Measurements from ENCODE around the gene NACC1. TPM values are rescaled to one million over a fixed set of nuclear protein-coding genes. Genes with fewer than 3 reads are reported as not detected.

NACC1 gene
- total and polyA plus RNA-seq, 2 of the 13 experiments (the other 11 are each of a cell fraction or from before 2014, with no cell fraction given) = 31.8 to 42.3 TPM

GRCh38 chr19:13150187-13150930, 32.3 kb downstream of the NACC1 start, which contains the start of the genes IER2 and STX10 (continued):
- TF ChIP-seq ZNF841 (CRISPR knock-in tag; IDR thresholded peaks at IDR 0.05; ENCODE audit: borderline replicate concordance) (no peak), ZNF333 (CRISPR knock-in tag; IDR thresholded peaks at IDR 0.05; ENCODE audit: borderline replicate concordance) (peak; percentile 54; the same call in 1 of the 2 replicates), ZBED4 (CRISPR knock-in tag; IDR thresholded peaks at IDR 0.05; ENCODE audit: borderline replicate concordance) (peak; percentile 100), MLX (CRISPR knock-in tag; IDR thresholded peaks at IDR 0.05) (peak; percentile 44; the same call in 1 of the 2 replicates), NFATC3 (CRISPR knock-in tag; IDR thresholded peaks at IDR 0.05) (no peak), THAP8 (CRISPR knock-in tag; IDR thresholded peaks at IDR 0.05; ENCODE audit: borderline replicate concordance) (0 out of 2 replicates have a peak, but pooled peaks have one; percentile 32), ZNF430 (CRISPR knock-in tag; IDR thresholded peaks at IDR 0.05) (peak; percentile 87), FOSL2 (CRISPR knock-in tag; IDR thresholded peaks at IDR 0.05) (peak; percentile 48), NFYC (CRISPR knock-in tag; IDR thresholded peaks at IDR 0.05) (peak; percentile 25; the same call in 1 of the 2 replicates), MEIS1 (CRISPR knock-in tag; IDR thresholded peaks at IDR 0.05; ENCODE audit: borderline replicate concordance) (no peak; the same call in 1 of the 2 replicates), TBP (CRISPR knock-in tag; IDR thresholded peaks at IDR 0.05) (no peak), FOXO1 (CRISPR knock-in tag; IDR thresholded peaks at IDR 0.05) (peak; percentile 68), EED (CRISPR knock-in tag; IDR thresholded peaks at IDR 0.05) (no peak), IKZF4 (CRISPR knock-in tag; IDR thresholded peaks at IDR 0.05; ENCODE audit: borderline replicate concordance, low read depth, not compliant biosample characterization) (no peak), RAD21 (CRISPR knock-in tag; IDR thresholded peaks at IDR 0.05) (peak; percentile 64), SMAD3 (CRISPR knock-in tag; IDR thresholded peaks at IDR 0.05) (peak; percentile 93), TBX3 (IDR thresholded peaks at IDR 0.05; ENCODE audit: borderline replicate concordance) (no peak), PRMT3 (CRISPR knock-in tag; IDR thresholded peaks at IDR 0.05; ENCODE audit: borderline replicate concordance, low read depth) (no peak), ZNF503 (CRISPR knock-in tag; IDR thresholded peaks at IDR 0.05) (no peak), ZNF136 (CRISPR knock-in tag; IDR thresholded peaks at IDR 0.05; ENCODE audit: low read depth) (0 out of 2 replicates have a peak, but pooled peaks have one; percentile 33), MED8 (CRISPR knock-in tag; IDR thresholded peaks at IDR 0.05; ENCODE audit: insufficient replicate concordance) (peak; percentile 35)

Data from HepG2 (cell line).